Prostate gland (tissue), 2 donors: ENCODE data around the gene ACAD11.

Experiments used
- POLR2A ChIP-seq: fragments of 450-650 bp; IDR thresholded peaks from one replicate; pipeline ENCODE4 v1.6.1; 2016; ENCODE audit warnings: antibody characterized with exemption, mild to moderate bottlenecking
- POLR2AphosphoS5 ChIP-seq: sonication (generic); formaldehyde crosslinking; IDR thresholded peaks from one replicate; pipeline ENCODE4 v1.6.1; 2017; ENCODE audit warnings: antibody characterized with exemption
- TF ChIP-seq, protein P1 (sequence below), 4 experiments: fragments of 200-600 bp in 2 of 4; fragments of 450-650 bp in 2 of 4; sonication (generic) in 2 of 4; IDR thresholded peaks; 1 replicate in 3 of 4; 2 replicates in 1 of 4; pipeline ENCODE4 v1.5.1; 2016 to 2019; ENCODE audit warnings: antibody characterized with exemption in 4 of 4, mild to moderate bottlenecking in 2 of 4, moderate library complexity in 2 of 4

GRCh38 chr3:132513057-132513456, 146.6 kb downstream of the ACAD11 start:
- TF ChIP-seq, protein P1, sequence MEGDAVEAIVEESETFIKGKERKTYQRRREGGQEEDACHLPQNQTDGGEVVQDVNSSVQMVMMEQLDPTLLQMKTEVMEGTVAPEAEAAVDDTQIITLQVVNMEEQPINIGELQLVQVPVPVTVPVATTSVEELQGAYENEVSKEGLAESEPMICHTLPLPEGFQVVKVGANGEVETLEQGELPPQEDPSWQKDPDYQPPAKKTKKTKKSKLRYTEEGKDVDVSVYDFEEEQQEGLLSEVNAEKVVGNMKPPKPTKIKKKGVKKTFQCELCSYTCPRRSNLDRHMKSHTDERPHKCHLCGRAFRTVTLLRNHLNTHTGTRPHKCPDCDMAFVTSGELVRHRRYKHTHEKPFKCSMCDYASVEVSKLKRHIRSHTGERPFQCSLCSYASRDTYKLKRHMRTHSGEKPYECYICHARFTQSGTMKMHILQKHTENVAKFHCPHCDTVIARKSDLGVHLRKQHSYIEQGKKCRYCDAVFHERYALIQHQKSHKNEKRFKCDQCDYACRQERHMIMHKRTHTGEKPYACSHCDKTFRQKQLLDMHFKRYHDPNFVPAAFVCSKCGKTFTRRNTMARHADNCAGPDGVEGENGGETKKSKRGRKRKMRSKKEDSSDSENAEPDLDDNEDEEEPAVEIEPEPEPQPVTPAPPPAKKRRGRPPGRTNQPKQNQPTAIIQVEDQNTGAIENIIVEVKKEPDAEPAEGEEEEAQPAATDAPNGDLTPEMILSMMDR (IDR thresholded peaks at IDR 0.05): no peak
- TF ChIP-seq POLR2A (no peak), POLR2AphosphoS5 (no peak)
